ENCODE measurements around the gene CCND2.

GRCh38 chr12:4274396-4275015, 944 bp downstream of the CCND2 start:
- TF ChIP-seq CTCF (IDR thresholded peaks at IDR 0.05) (no peak), POLR2AphosphoS5 (IDR thresholded peaks at IDR 0.05) (no peak)
